Articular chondrocyte of knee joint (primary cell): ENCODE data around the gene NKX2-4. TPM values are rescaled to one million over a fixed set of nuclear protein-coding genes. Genes with fewer than 3 reads are reported as not detected.

ENCODE experiments used
- small RNA-seq: library from RNA; depleted of rRNA; stranded (forward); fragments of <200 nt; gene quantifications from one replicate; pipeline ENCODE3, GENCODE V24; 2012
- total RNA-seq: library from RNA; depleted of rRNA; stranded (reverse); fragments of >200 nt; gene quantifications from 2 replicates; pipeline ENCODE4 v1.2.3, GENCODE V29; 2012

NKX2-4 gene
- not detected in 2 replicates for total RNA-seq

DNA sequence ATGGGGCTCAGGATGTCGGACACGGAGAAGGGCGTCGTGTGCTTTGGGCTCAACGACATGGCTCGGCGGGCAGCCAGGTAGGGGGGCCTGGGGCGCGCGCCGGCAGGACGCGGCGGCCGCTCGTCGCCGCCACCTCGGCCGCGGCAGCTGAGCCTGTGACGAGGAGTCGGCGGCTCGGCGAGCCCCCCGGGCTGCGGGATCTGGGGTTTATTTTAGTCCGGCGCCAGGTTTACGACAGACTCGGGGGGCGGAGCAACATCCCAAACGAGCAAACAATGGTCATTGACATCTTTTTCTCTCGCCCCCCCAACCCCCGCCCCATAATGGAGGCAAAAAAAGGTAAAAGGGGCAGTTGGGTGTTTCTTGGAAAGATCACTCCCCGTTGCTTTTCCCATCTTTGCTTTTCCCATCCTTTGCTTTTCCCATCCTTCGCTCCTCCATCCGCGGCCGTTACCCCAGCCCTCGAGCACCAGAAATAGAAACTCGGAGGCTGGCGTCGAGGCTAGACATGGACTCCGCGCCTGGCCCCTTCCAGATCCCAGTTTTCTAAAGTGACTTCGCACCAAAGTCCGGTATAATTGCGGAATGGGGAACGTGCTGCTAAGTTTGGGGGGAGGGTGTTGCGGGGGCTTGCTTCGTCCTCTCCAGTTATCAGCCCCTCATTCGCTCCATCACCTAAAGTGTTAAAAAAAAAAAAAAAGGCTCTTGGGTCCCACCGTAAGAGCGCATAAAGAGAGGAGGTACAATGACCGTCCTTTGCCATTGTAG lies at the start of gene NKX2-4:
Gene NKX2-4 (minus strand): TSS at position 186 of the 768 bp plus-strand sequence. CDS start 127 bp downstream, at position 59.

Small RNA genes lying within 50 kb of the gene (small RNA-seq; reads per million reads assigned to genes)
- gene RN7SKP140: not detected

Other genes with a start within 250 kb of the NKX2-4 start
- 103 and 124 TPM in 2 replicates for gene XRN2, start 94.2 kb downstream of the NKX2-4 start, total RNA-seq
- not detected in 2 replicates for gene NKX2-2, start 116.5 kb upstream of the NKX2-4 start, total RNA-seq